Measurements from ENCODE around the gene KCNQ1. TPM values are rescaled to one million over a fixed set of nuclear protein-coding genes. Genes with fewer than 3 reads are reported as not detected.

The KCNQ1 gene
- total RNA-seq, 2 experiments from 2014 or later = 10.7 to 10.8 TPM

- Mint-ChIP-seq H3K9me3 (no peaks in the 10 kb centered on the region), H3K4me1 (ENCODE audit: low read depth) (peaks cover 7% of the 10 kb centered on the region), H3K36me3 (peaks cover 2% of the 10 kb centered on the region), H3K4me3 (peak overlapping the region; percentile 39), H3K27me3 (no peaks in the 10 kb centered on the region), H3K27ac (no peak overlapping the region)
- POLR2A ChIA-PET = no interaction called here
- CTCF ChIA-PET = no interaction called here
- intact Hi-C loops (cut with micrococcal nuclease) = no loop called here
- DNase-seq = peak; percentile 41
Observed at GRCh38 chr11:2791521-2792380, 346.9 kb downstream of the KCNQ1 start.

GRCh38 chr11:2792381-2793250, 347.8 kb downstream of the KCNQ1 start:
- no peak for DNase-seq
- POLR2A ChIA-PET = no interaction called here
- Mint-ChIP-seq H3K9me3 (no peaks in the 10 kb centered on the region), H3K36me3 (peaks cover 2% of the 10 kb centered on the region), H3K27ac (no peak overlapping the region), H3K4me3 (no peak overlapping the region), H3K27me3 (no peaks in the 10 kb centered on the region), H3K4me1 (ENCODE audit: low read depth) (peaks cover 7% of the 10 kb centered on the region)
- intact Hi-C loops (cut with micrococcal nuclease) = no loop called here
- CTCF ChIA-PET = no interaction called here

- no peak for DNase-seq
- H3K27ac Mint-ChIP-seq = no peak overlapping the region
- intact Hi-C loops (cut with micrococcal nuclease) = no loop called here
- H3K36me3 Mint-ChIP-seq = peaks cover 2% of the 10 kb centered on the region
- H3K4me1 Mint-ChIP-seq (ENCODE audit: low read depth) = peaks cover 7% of the 10 kb centered on the region
- no peaks in the 10 kb centered on the region for H3K27me3 Mint-ChIP-seq
- H3K4me3 Mint-ChIP-seq = no peak overlapping the region
- no peaks in the 10 kb centered on the region for H3K9me3 Mint-ChIP-seq
- ChIA-PET CTCF (no interaction called here), POLR2A (no interaction called here)
Observed at GRCh38 chr11:2793701-2794045, 348.9 kb downstream of the KCNQ1 start.

- ChIA-PET POLR2A (no interaction called here), CTCF (interaction anchor here (1.2 kb wide), 1 partner anchor 263 kb away, joined by 3 read pairs; no protein-coding TSS in a partner anchor)
- Mint-ChIP-seq H3K27me3 (no peaks in the 10 kb centered on the region), H3K4me1 (ENCODE audit: low read depth) (peaks cover 7% of the 10 kb centered on the region), H3K27ac (no peak overlapping the region), H3K36me3 (peaks cover 2% of the 10 kb centered on the region), H3K9me3 (no peaks in the 10 kb centered on the region), H3K4me3 (no peak overlapping the region)
- no peak for DNase-seq
- intact Hi-C loops (cut with micrococcal nuclease) = no loop called here
Observed at GRCh38 chr11:2794046-2794967, 349.5 kb downstream of the KCNQ1 start.

GRCh38 chr11:2794968-2795322, 350.1 kb downstream of the KCNQ1 start:
- H3K9me3 Mint-ChIP-seq = no peaks in the 10 kb centered on the region
- H3K4me3 Mint-ChIP-seq = no peak overlapping the region
- ChIA-PET CTCF (interaction anchor here (1.2 kb wide), 1 partner anchor 264 kb away, joined by 3 read pairs; no protein-coding TSS in a partner anchor), POLR2A (no interaction called here)
- H3K27ac Mint-ChIP-seq = no peak overlapping the region
- H3K4me1 Mint-ChIP-seq (ENCODE audit: low read depth) = peaks cover 7% of the 10 kb centered on the region
- no peak for DNase-seq
- H3K27me3 Mint-ChIP-seq = no peaks in the 10 kb centered on the region
- intact Hi-C loops (cut with micrococcal nuclease) = no loop called here
- peaks cover 2% of the 10 kb centered on the region for H3K36me3 Mint-ChIP-seq

- ChIA-PET CTCF (interaction anchor here (1.2 kb wide), 1 partner anchor 264 kb away, joined by 3 read pairs; no protein-coding TSS in a partner anchor), POLR2A (no interaction called here)
- H3K4me1 Mint-ChIP-seq (ENCODE audit: low read depth) = peaks cover 7% of the 10 kb centered on the region
- intact Hi-C loops (cut with micrococcal nuclease) = no loop called here
- DNase-seq = no peak
- H3K4me3 Mint-ChIP-seq = no peak overlapping the region
- H3K27me3 Mint-ChIP-seq = no peaks in the 10 kb centered on the region
- no peaks in the 10 kb centered on the region for H3K9me3 Mint-ChIP-seq
- no peak overlapping the region for H3K27ac Mint-ChIP-seq
- H3K36me3 Mint-ChIP-seq = peaks cover 2% of the 10 kb centered on the region
Observed at GRCh38 chr11:2795491-2795991, 350.7 kb downstream of the KCNQ1 start.

GRCh38 chr11:2796091-2796490, 351.3 kb downstream of the KCNQ1 start:
- Mint-ChIP-seq H3K4me1 (ENCODE audit: low read depth) (peaks cover 3% of the 10 kb centered on the region), H3K27ac (no peak overlapping the region), H3K27me3 (no peaks in the 10 kb centered on the region), H3K9me3 (no peaks in the 10 kb centered on the region), H3K4me3 (no peak overlapping the region), H3K36me3 (no peaks in the 10 kb centered on the region)
- POLR2A ChIA-PET = no interaction called here
- DNase-seq = no peak
- CTCF ChIA-PET = no interaction called here
- intact Hi-C loops (cut with micrococcal nuclease) = no loop called here

- H3K27ac Mint-ChIP-seq = no peak overlapping the region
- no peaks in the 10 kb centered on the region for H3K27me3 Mint-ChIP-seq
- H3K36me3 Mint-ChIP-seq = no peaks in the 10 kb centered on the region
- H3K9me3 Mint-ChIP-seq = no peaks in the 10 kb centered on the region
- H3K4me1 Mint-ChIP-seq (ENCODE audit: low read depth) = peaks cover 3% of the 10 kb centered on the region
- intact Hi-C loops (cut with micrococcal nuclease) = no loop called here
- CTCF ChIA-PET = no interaction called here
- POLR2A ChIA-PET = no interaction called here
- H3K4me3 Mint-ChIP-seq = no peak overlapping the region
- no peak for DNase-seq
Observed at GRCh38 chr11:2796508-2797113, 351.8 kb downstream of the KCNQ1 start.

GRCh38 chr11:2797121-2797711, 352.4 kb downstream of the KCNQ1 start:
- CTCF ChIA-PET = no interaction called here
- intact Hi-C loops (cut with micrococcal nuclease) = no loop called here
- no peaks in the 10 kb centered on the region for H3K4me1 Mint-ChIP-seq (ENCODE audit: low read depth)

GRCh38 chr11:2797741-2798361, 353.0 kb downstream of the KCNQ1 start:
- H3K27ac Mint-ChIP-seq = no peak overlapping the region
- no peak overlapping the region for H3K4me3 Mint-ChIP-seq
- no peaks in the 10 kb centered on the region for H3K4me1 Mint-ChIP-seq (ENCODE audit: low read depth)
- ChIA-PET POLR2A (no interaction called here), CTCF (no interaction called here)
- no peak for DNase-seq
- intact Hi-C loops (cut with micrococcal nuclease) = no loop called here
- H3K9me3 Mint-ChIP-seq = no peaks in the 10 kb centered on the region
- no peaks in the 10 kb centered on the region for H3K27me3 Mint-ChIP-seq
- H3K36me3 Mint-ChIP-seq = no peaks in the 10 kb centered on the region

More at GRCh38 chr11:2797121-2797711, 352.4 kb downstream of the KCNQ1 start:
- Mint-ChIP-seq H3K36me3 (no peaks in the 10 kb centered on the region), H3K9me3 (no peaks in the 10 kb centered on the region), H3K4me3 (no peak overlapping the region), H3K27me3 (no peaks in the 10 kb centered on the region), H3K27ac (no peak overlapping the region)
- no peak for DNase-seq
- POLR2A ChIA-PET = no interaction called here

All from activated CD4-positive, alpha-beta memory T cell treated with anti-CD3 and anti-CD28 coated beads for 36 hours (primary cell).